K562 (cell line): ENCODE measurements around the gene MCEMP1. TPM values are rescaled to one million over a fixed set of nuclear protein-coding genes. Genes with fewer than 3 reads are reported as not detected.

Source experiments
- ARNT ChIP-seq, 2 experiments: fragments of 450-650 bp; IDR thresholded peaks; 2 replicates each; pipeline ENCODE4 v1.6.1; 2016; ENCODE audit warnings: mild to moderate bottlenecking in 1 of 2
- BCLAF1 ChIP-seq, 2 experiments: fragments of 450-650 bp in 1 of 2; IDR thresholded peaks; 2 replicates each; pipeline ENCODE4 v1.6.1; 2011 to 2017; ENCODE audit warnings: low read depth in 2 of 2, antibody characterized with exemption in 1 of 2, borderline replicate concordance in 1 of 2, low read length in 1 of 2, mild to moderate bottlenecking in 1 of 2, mixed read lengths in 1 of 2; ENCODE audit not compliant: control insufficient read depth in 1 of 2
- C11orf30 ChIP-seq: fragments of 450-650 bp; IDR thresholded peaks from 2 replicates; pipeline ENCODE4 v1.6.1; 2016; ENCODE audit warnings: low read depth, mild to moderate bottlenecking
- CREM ChIP-seq: IDR thresholded peaks from 2 replicates; pipeline ENCODE4 v1.6.1; 2014; ENCODE audit warnings: antibody characterized with exemption, low read depth
- DMBX1 ChIP-seq: fragments of 250-450 bp; sonication (Bioruptor Pico); IDR thresholded peaks from 2 replicates; pipeline ENCODE4 v1.8.0; 2022; ENCODE audit warnings: inconsistent platforms, mild to moderate bottlenecking, moderate library complexity, borderline replicate concordance
- ETS2 ChIP-seq: IDR thresholded peaks from 2 replicates; pipeline ENCODE4 v1.6.1; 2016; ENCODE audit warnings: borderline replicate concordance, missing genetic modification characterization, mild to moderate bottlenecking, moderate library complexity, missing compliant biosample characterization; ENCODE audit not compliant: poor library complexity, severe bottlenecking
- FOXM1 ChIP-seq, 2 experiments: fragments of 450-650 bp in 1 of 2; sonication (generic) in 1 of 2; formaldehyde crosslinking in 1 of 2; IDR thresholded peaks; 2 replicates each; pipeline versions ENCODE4 v1.6.1 to v1.9.0; 2017 to 2022; ENCODE audit warnings: low read depth in 2 of 2, mild to moderate bottlenecking in 2 of 2, missing genetic modification reagents in 1 of 2, moderate library complexity in 1 of 2
- GATA2 ChIP-seq: sonication (generic); formaldehyde crosslinking; IDR thresholded peaks from 2 replicates; pipeline ENCODE4 v1.4.0; 2020; ENCODE audit warnings: mild to moderate bottlenecking, missing genetic modification reagents
- HDAC6 ChIP-seq: IDR thresholded peaks from 2 replicates; pipeline ENCODE4 v1.6.1; 2012; ENCODE audit warnings: low read depth, mild to moderate bottlenecking, control low read depth, inconsistent platforms, low read length, moderate library complexity
- IFI16 ChIP-seq: fragments of 250-450 bp; sonication (Bioruptor Pico); IDR thresholded peaks from 2 replicates; pipeline ENCODE4 v2.1.2; 2022; ENCODE audit warnings: mild to moderate bottlenecking, inconsistent platforms
- KLF6 ChIP-seq: fragments of 250-450 bp; sonication (Bioruptor Pico); IDR thresholded peaks from 2 replicates; pipeline ENCODE4 v1.4.0; 2020; ENCODE audit warnings: mild to moderate bottlenecking, moderate library complexity, borderline replicate concordance
- MYC ChIP-seq, 2 experiments: fragments of 250-450 bp in 1 of 2; sonication (Bioruptor Pico) in 1 of 2; IDR thresholded peaks; 2 replicates each; pipeline versions ENCODE4 v1.5.1 to v1.6.1; 2012 to 2021; ENCODE audit warnings: low read depth in 2 of 2, borderline replicate concordance in 1 of 2, improper control_type of control experiment in 1 of 2, low read length in 1 of 2, mild to moderate bottlenecking in 1 of 2, moderate library complexity in 1 of 2
- NBN ChIP-seq: fragments of 450-650 bp; IDR thresholded peaks from 2 replicates; pipeline ENCODE4 v1.6.1; 2016; ENCODE audit warnings: low read depth, mild to moderate bottlenecking
- NCOR1 ChIP-seq: fragments of 450-650 bp; IDR thresholded peaks from 2 replicates; pipeline ENCODE4 v1.6.1; 2016; ENCODE audit warnings: mild to moderate bottlenecking, moderate library complexity
- NELFE ChIP-seq: IDR thresholded peaks from 2 replicates; pipeline ENCODE4 v1.6.1; 2011; ENCODE audit warnings: mild to moderate bottlenecking; ENCODE audit not compliant: insufficient read depth, insufficient read length
- PRMT5 ChIP-seq: sonication (generic); formaldehyde crosslinking; IDR thresholded peaks from 2 replicates; pipeline ENCODE4 v1.5.0; 2020; ENCODE audit warnings: missing genetic modification reagents
- SLC30A9 ChIP-seq: fragments of 250-450 bp; sonication (Bioruptor Pico); IDR thresholded peaks from 2 replicates; pipeline ENCODE4 v1.8.0; 2022; ENCODE audit warnings: mild to moderate bottlenecking, moderate library complexity
- TRIM25 ChIP-seq: fragments of 450-650 bp; IDR thresholded peaks from 2 replicates; pipeline ENCODE4 v1.7.0; 2016; ENCODE audit warnings: borderline replicate concordance
- ZC3H11A ChIP-seq: IDR thresholded peaks from 2 replicates; pipeline ENCODE4 v1.6.1; 2012; ENCODE audit warnings: low read depth, low read length, improper control_type of control experiment
- ZNF232 ChIP-seq: sonication (generic); formaldehyde crosslinking; IDR thresholded peaks from 2 replicates; pipeline ENCODE4 v1.8.0; 2022; ENCODE audit warnings: mild to moderate bottlenecking, missing genetic modification reagents
- ZNF507 ChIP-seq: conservative IDR thresholded peaks from 2 replicates; pipeline ENCODE4 v1.6.1; 2017; ENCODE audit warnings: missing genetic modification characterization, missing compliant biosample characterization
- polyA plus RNA-seq, 8 experiments: library from polyadenylated mRNA; depleted of rRNA in 4 of 8; stranded (reverse) in 5 of 8; unstranded in 3 of 8; fragments of >200 nt; fragmentation: Nextera tagmentation in 2 of 8; fragmentation: Illumina TruSeq in 1 of 8; extraction: Ambion mirVana in 2 of 8; extraction: Trizol in 1 of 8; gene quantifications; 2 replicates each; pipeline versions ENCODE4 v1.2.1 to v1.2.3, GENCODE V29; 2011 to 2014; ENCODE audit warnings: inconsistent platforms in 1 of 8, missing spikeins in 1 of 8
- total RNA-seq, 7 experiments: library from RNA; depleted of rRNA in 6 of 7; stranded (reverse); fragments of >200 nt in 6 of 7; fragmentation: Illumina TruSeq in 2 of 7; extraction: Trizol in 2 of 7; gene quantifications; 2 replicates each; pipeline versions ENCODE4 v1.2.1 to v1.2.3, GENCODE V29; 2011 to 2021; ENCODE audit warnings: low replicate concordance in 1 of 7

Gene MCEMP1
- total and polyA plus RNA-seq, 9 of the 15 experiments (the other 6 are each of a cell fraction or from before 2014, with no cell fraction given): 0.11 to 1.8 (median 0.51) TPM

GRCh38 chr19:7629347-7630054 is 47.4 kb upstream of the MCEMP1 start, which contains the start of the genes PET100 and XAB2 (continued):
- TF ChIP-seq DMBX1 (CRISPR knock-in tag) (no peak), ZNF232 (no peak), PRMT5 (no peak), HDAC6 (no peak), MYC (IDR thresholded peaks at IDR 0.05; ENCODE audit: low read depth, low read length) (peak; percentile 70; the same call in 1 of the 2 replicates), MYC (CRISPR knock-in tag; IDR thresholded peaks at IDR 0.05; ENCODE audit: borderline replicate concordance, low read depth) (no peak), NELFE (no peak), FOXM1 (IDR thresholded peaks at IDR 0.05; ENCODE audit: low read depth) (no peak), FOXM1 (CRISPR knock-in tag; IDR thresholded peaks at IDR 0.05; ENCODE audit: low read depth) (no peak), ZNF507 (tag) (no peak), GATA2 (no peak), TRIM25 (no peak), ARNT (IDR thresholded peaks at IDR 0.05) (peak in 1 of 2 experiments; percentile 49; a peak in 1 of 4 replicates), ZC3H11A (no peak), NBN (peak; percentile 82; the same call in 1 of the 2 replicates), SLC30A9 (CRISPR knock-in tag) (no peak), KLF6 (no peak), C11orf30 (peak; percentile 100), ETS2 (tag) (no peak), IFI16 (CRISPR knock-in tag) (no peak), BCLAF1 (IDR thresholded peaks at IDR 0.05; ENCODE audit: borderline replicate concordance in 1 of 2, control insufficient read depth in 1 of 2, low read depth in 2 of 2, low read length in 1 of 2) (no peak), NCOR1 (no peak), CREM (peak; percentile 99)
